Eye (tissue), 1 donor: ENCODE measurements around the gene SYPL2.
"Not testable (repeated sequence)": the region's sequence is repeated elsewhere in the genome, so short reads cannot be mapped to it uniquely, and the experiment has no call there.

Source experiments
- DNase-seq: peaks from one replicate; pipeline ENCODE4 v3.0.0-alpha.2; 2015

The SYPL2 gene

GRCh38 chr1:109466452-109467300, at the start of gene SYPL2:
TSS of gene SYPL2 (plus strand) at chr1:109466546. CDS start at chr1:109466844, 298 bp downstream.
- peak; percentile 57 for DNase-seq

DNA sequence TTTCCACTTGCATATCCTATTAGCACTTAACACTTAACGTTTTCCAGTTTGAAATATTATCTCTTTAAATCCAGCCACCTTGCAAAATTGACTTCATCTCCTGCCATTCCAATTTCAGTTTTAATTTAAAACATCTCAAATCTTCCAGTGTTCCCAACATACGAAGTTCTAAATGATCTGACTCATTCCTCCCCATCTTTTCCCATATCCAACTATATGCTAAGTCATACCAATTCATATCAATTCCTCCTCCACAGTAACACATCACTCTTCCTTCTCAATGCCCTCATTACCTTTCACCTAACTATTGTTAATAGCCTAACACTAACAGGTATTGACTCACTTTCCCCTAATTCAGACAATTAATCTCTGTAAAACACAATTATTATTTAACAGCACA, 42.8 kb upstream of the SYPL2 start:
- no peak for DNase-seq

GRCh38 chr1:109425391-109426280, 40.7 kb upstream of the SYPL2 start:
- DNase-seq, result no peak

DNA sequence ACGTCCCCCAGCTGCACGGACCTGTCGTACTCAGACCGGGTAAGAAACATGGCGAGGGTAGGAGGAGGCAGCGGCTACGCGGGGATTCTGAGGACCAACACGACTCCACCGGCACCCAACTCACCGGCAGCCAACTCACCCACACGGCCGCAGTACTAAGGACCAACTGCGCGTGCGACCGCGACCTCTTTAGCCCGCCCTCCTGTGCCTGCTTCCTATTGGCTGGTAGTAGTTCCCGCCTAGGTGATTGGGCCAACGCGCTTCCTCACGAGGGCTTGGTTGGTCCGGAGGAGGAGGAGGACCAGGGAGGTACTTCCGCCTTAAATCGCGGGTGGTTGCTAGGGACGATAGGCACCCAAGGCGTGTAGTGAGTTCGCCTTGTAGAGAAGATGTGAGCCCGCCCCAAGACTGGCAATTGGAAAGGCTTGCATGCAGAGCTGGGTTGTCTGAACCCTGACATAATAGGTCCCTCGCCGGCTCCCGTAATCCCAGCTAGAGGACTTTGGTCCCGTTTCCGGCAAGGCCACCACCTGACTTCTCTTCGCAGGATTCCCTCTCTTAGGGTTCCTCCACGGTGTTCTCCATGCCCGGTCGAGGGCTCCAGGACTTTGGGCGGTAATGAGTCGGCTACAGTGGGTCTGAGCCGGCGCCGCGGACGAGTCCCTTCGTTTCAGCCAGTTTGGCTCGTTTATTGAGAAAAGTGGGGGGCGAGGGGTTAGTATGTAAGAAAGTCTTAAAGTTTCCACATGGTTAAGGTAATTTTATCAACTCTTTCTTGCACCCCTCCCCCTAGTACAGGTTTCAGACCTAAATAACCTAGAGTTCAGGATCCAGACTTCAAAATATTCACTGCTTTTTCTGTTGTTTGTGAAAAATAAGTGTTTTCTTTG, 39.8 kb upstream of the SYPL2 start, which contains the start of gene PSMA5:
TSS of gene PSMA5 (minus strand) at position 168 of the 890 bp plus-strand sequence. CDS start at position 50, 118 bp downstream.
- peak; percentile 99 for DNase-seq

GRCh38 chr1:109427171-109427467, 39.2 kb upstream of the SYPL2 start:
- no peak for DNase-seq

DNA sequence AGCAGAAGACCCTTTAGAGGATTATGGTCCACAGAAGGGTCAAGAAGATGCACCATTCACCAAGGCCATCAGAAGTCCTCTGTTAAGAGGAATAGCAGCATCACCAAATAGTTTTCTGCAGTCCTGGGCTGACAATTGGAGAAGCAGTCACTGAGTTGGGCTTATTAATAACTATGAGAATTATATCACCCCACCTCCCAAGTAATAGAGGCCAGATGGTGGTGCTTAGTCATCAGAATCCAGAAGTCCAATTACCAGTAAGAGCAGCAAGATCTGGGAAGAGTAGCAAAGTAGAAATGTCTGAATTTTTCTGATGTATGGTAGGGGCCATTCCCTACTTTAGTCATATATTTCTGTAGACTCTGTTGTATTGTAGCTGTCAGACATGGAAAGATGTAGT, 34.0 kb upstream of the SYPL2 start:
- DNase-seq, result no peak

GRCh38 chr1:109433322-109433721, 33.0 kb upstream of the SYPL2 start:
- no peak for DNase-seq

- no peak for DNase-seq
Observed at GRCh38 chr1:109434484-109434883, 31.9 kb upstream of the SYPL2 start.

- no peak for DNase-seq
Observed at GRCh38 chr1:109438798-109439297, 27.5 kb upstream of the SYPL2 start.

GRCh38 chr1:109441069-109441468, 25.3 kb upstream of the SYPL2 start:
- no peak for DNase-seq

DNA sequence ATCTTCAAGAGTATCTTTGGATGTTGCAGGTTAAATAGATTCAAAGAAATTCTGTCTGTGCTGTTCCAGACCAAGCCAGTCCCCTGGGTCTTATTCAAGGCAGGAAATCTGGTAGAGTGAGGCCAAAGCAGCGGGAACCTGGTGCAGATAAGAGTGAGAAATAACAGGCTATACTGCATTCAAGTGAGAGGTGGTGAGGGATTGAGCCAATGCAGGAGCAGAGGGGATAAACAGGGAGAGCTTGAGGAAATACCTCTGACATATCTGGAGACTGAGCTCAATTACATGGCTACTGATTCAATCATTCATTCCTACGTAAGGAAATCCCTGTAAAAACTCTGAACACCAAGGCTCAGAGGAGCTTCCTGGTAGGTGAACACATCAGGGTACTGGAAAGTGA, 22.9 kb upstream of the SYPL2 start:
- no peak for DNase-seq

DNA sequence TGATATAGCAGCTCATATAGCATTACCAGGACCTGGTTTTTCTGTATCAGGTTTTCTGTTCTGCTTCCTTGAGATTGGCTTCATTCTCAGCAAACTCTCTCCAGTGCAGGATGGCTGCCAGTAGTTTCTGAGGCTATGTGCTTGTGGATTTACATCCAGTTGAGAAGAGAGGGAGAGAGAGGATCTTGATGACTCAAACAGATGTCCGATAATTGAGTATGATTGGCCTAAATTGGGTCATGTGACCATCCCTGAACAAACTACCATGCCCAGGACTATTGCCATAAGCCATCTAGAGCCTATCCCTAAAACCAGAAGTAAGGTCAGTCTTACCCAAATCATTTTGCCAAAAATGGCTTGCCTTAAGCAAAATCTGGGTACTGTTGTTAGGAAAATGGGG, 22.0 kb upstream of the SYPL2 start:
- no peak for DNase-seq

- DNase-seq, result not testable (repeated sequence)
Observed at GRCh38 chr1:109445949-109446695, 20.2 kb upstream of the SYPL2 start.

GRCh38 chr1:109447524-109447923, 18.8 kb upstream of the SYPL2 start:
- no peak for DNase-seq

DNA sequence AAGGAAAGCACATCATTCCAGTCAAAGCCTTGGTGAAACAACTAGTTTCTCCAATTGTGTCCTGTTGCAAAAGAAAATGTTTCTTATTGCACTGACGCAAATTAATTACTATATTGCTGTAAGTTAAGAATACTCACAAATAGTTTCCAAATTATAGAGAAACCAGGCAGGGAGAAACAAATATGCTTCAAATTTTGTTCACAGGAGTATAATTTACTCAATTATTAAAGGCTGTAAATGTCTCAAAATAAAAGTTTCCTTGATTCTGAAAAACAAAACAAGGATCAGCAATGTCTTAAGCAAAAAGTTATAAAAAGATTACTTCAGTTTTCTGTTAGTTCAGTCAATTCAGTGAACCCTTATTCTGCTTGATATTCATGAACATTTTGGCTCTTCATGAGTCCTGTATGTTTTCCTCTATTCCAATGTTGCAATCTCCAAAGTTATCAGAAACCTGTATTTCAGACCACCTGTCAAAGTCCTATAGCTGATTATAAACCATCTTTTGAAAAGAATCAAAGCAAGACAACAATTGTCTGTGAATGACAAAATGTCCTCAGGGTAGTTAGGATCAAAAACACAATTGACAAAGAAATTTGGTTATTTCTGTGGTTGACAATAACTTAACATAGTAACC, 11.7 kb upstream of the SYPL2 start:
- no peak for DNase-seq

DNA sequence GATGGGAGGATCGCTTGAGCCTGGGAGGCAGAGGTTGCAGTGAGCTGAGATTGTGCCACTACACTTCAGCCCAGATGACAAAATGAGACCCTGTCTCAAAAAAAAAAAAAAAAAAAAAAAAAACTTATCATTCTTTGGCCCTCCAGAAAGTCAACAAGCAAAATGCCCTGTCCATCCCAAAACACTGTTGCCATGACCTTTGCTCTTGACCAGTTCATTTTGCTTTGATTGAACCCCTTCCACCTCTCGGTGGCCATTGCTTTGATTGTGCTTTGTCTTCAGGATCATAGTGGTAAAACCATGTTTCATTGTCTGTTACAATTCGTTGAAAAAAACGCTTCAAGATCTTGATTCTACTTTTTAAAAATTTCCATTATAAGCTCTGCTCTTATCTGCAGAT, 8.5 kb upstream of the SYPL2 start:
- DNase-seq, result no peak

GRCh38 chr1:109466125-109466451, 258 bp upstream of the SYPL2 start:
- DNase-seq, result peak; percentile 61

GRCh38 chr1:109467301-109467777, 993 bp downstream of the SYPL2 start:
- peak; percentile 37 for DNase-seq

- no peak for DNase-seq
Observed at GRCh38 chr1:109468061-109468460, 1.7 kb downstream of the SYPL2 start.

DNA sequence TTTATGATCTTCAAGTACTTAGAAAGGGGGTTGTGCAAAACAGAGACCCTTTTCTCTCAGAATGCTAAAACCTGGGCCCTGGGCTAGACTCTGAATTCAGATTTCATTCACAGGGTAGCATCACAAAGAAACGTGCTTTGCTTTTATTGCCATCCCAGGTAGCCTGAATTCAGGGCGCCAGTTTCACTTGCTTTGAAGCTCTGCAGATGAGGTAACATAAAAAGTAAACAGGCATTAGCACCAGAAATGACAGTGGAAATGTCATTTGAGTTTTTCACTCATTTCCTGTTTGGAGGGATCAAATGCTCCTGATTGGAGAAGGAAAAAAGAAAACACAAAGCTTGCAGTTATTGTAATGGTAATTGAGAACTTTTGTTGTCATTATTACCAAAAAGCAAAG, 2.6 kb downstream of the SYPL2 start:
- DNase-seq, result no peak

DNA sequence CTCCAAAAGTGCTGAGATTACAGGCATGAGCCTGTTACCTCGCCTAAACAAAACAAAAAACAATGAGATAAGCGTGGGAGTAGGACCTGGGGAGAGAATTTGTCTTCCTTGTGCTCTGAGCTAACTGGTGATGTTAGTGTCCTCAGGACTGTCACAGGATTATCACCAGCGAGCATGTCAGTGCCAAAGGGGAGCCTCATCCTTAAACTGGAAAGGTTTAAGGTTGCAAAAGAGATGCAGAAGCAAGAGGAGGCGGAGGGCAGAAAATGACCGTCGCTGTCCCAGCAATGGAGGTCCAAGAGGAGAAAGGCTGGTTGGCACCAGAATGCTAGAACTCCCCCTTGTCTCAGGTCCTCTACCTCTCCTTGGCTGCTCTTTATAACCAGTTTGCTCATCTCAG, 3.9 kb downstream of the SYPL2 start:
- DNase-seq, result no peak
